Fibroblast of lung (primary cell): ENCODE data around the gene SLIT1. TPM values are rescaled to one million over a fixed set of nuclear protein-coding genes. Genes with fewer than 3 reads are reported as not detected.
A peak's percentile ranks its signal among the peaks of the same experiment; 100 is the strongest.

Experiments
- DNase-seq, 2 donors: peaks; one replicate each; pipeline versions ENCODE4 v3.0.0 to v3.0.0-alpha.2; 2010; ENCODE audit warnings: low read depth in 2 of 2
- H2AFZ ChIP-seq: 2 replicates; pipeline ENCODE4 v1.5.1; 2012; ENCODE audit warnings: low read length, control low read depth, inconsistent platforms
- H3K27ac ChIP-seq: 2 replicates; pipeline ENCODE4 v1.5.1; 2011; ENCODE audit warnings: low read length, control low read depth; ENCODE audit not compliant: insufficient read depth
- H3K27me3 ChIP-seq: 2 replicates; pipeline ENCODE4 v1.5.1; 2011; ENCODE audit warnings: mild to moderate bottlenecking, low read length; ENCODE audit not compliant: control insufficient read depth, insufficient read depth
- H3K36me3 ChIP-seq: 2 replicates; pipeline ENCODE4 v1.5.1; 2011; ENCODE audit warnings: low read length; ENCODE audit not compliant: control insufficient read depth, insufficient read depth
- H3K4me1 ChIP-seq: 2 replicates; pipeline ENCODE4 v1.5.1; 2011; ENCODE audit warnings: low read length; ENCODE audit not compliant: control insufficient read depth, insufficient read depth; ENCODE audit errors: extremely low read depth
- H3K4me2 ChIP-seq: 2 replicates; pipeline ENCODE4 v1.5.1; 2011; ENCODE audit warnings: low read length, control low read depth; ENCODE audit not compliant: insufficient read depth; ENCODE audit errors: extremely low read depth
- H3K4me3 ChIP-seq, 4 experiments: fragments of 200-600 bp in 1 of 4; sonication (generic) in 1 of 4; replicated peaks in 1 of 4; 2 replicates each; pipeline ENCODE4 v1.5.1; 2011 to 2016; ENCODE audit warnings: low read length in 4 of 4, low read depth in 3 of 4, mild to moderate bottlenecking in 3 of 4, control low read depth in 2 of 4, inconsistent platforms in 1 of 4, mixed read lengths in 1 of 4; ENCODE audit not compliant: insufficient read depth in 1 of 4; ENCODE audit errors: control extremely low read depth in 1 of 4
- H3K79me2 ChIP-seq: 2 replicates; pipeline ENCODE4 v1.5.1; 2012; ENCODE audit warnings: mild to moderate bottlenecking, low read length, inconsistent platforms; ENCODE audit not compliant: control insufficient read depth, insufficient read depth
- H3K9ac ChIP-seq: 2 replicates; pipeline ENCODE4 v1.5.1; 2011; ENCODE audit warnings: mild to moderate bottlenecking, low read length, control low read depth; ENCODE audit not compliant: insufficient read depth
- H3K9me3 ChIP-seq: 2 replicates; pipeline ENCODE4 v1.5.1; 2012; ENCODE audit warnings: low read depth, low read length; ENCODE audit not compliant: control insufficient read depth, insufficient read depth
- H4K20me1 ChIP-seq: 2 replicates; pipeline ENCODE4 v1.5.1; 2011; ENCODE audit warnings: low read length; ENCODE audit not compliant: control insufficient read depth, insufficient read depth; ENCODE audit errors: extremely low read depth
- CTCF ChIP-seq, 2 donors: IDR thresholded peaks in 1 of 2; conservative IDR thresholded peaks in 1 of 2; 1 replicate in 1 of 2; 2 replicates in 1 of 2; pipeline ENCODE4 v1.5.1; 2011 to 2012; ENCODE audit warnings: low read length in 2 of 2, control low read depth in 1 of 2, inconsistent platforms in 1 of 2, low read depth in 1 of 2, mild to moderate bottlenecking in 1 of 2
- EZH2 ChIP-seq: IDR thresholded peaks from 2 replicates; pipeline ENCODE4 v1.5.1; 2012; ENCODE audit warnings: low read length, control low read depth, mild to moderate bottlenecking; ENCODE audit errors: missing control alignments
- polyA plus RNA-seq, 2 donors: library from polyadenylated mRNA; depleted of rRNA in 1 of 2; stranded (reverse) in 1 of 2; unstranded in 1 of 2; fragments of >200 nt; gene quantifications; 2 replicates each; pipeline ENCODE4 v1.2.1, GENCODE V29; 2011 to 2012; ENCODE audit warnings: missing spikeins in 1 of 2
- total RNA-seq: library from RNA; depleted of rRNA; stranded (reverse); fragments of >200 nt; gene quantifications from 2 replicates; pipeline ENCODE4 v1.2.1, GENCODE V29; 2014

The SLIT1 gene
- total and polyA plus RNA-seq, 2 donors (not counting 1 experiment from before 2014, with no cell fraction given): 0.02 to 0.17 TPM

- H3K36me3 ChIP-seq: no peaks in the 10 kb centered on the region
- TF ChIP-seq EZH2: no peak
- TF ChIP-seq CTCF (conservative IDR thresholded peaks at IDR 0.05 in 1 of 2, IDR thresholded peaks at IDR 0.05 in 1 of 2; ENCODE audit: low read depth in 1 of 2, low read length in 2 of 2): no peak
- DNase-seq: no peak
- H3K27ac ChIP-seq: no peak overlapping the region
- no peak overlapping the region for H3K4me3 ChIP-seq
- no peaks in the 10 kb centered on the region for H4K20me1 ChIP-seq
- H3K79me2 ChIP-seq: no peaks in the 10 kb centered on the region
- H3K4me1 ChIP-seq: peaks cover 2% of the 10 kb centered on the region
- H3K9me3 ChIP-seq: no peaks in the 10 kb centered on the region
- H3K4me2 ChIP-seq: no peak overlapping the region
- no peak overlapping the region for H2AFZ ChIP-seq
- H3K9ac ChIP-seq: no peak overlapping the region
- H3K27me3 ChIP-seq: no peaks in the 10 kb centered on the region
Observed at GRCh38 chr10:97038688-97039087, 147.1 kb downstream of the SLIT1 start.

GRCh38 chr10:97037365-97038361, 148.1 kb downstream of the SLIT1 start:
- no peaks in the 10 kb centered on the region for H3K9me3 ChIP-seq
- no peaks in the 10 kb centered on the region for H3K27me3 ChIP-seq
- peak overlapping the region; percentile 67 for H3K4me2 ChIP-seq
- H3K4me3 ChIP-seq: peak overlapping the region; percentile 29 to 65 (median 47)
- H3K36me3 ChIP-seq: no peaks in the 10 kb centered on the region
- peak; percentile 64 to 80 for DNase-seq
- peaks cover 2% of the 10 kb centered on the region for H3K4me1 ChIP-seq
- no peak overlapping the region for H3K27ac ChIP-seq
- peak overlapping the region; percentile 95 for H2AFZ ChIP-seq
- H3K79me2 ChIP-seq: no peaks in the 10 kb centered on the region
- no peaks in the 10 kb centered on the region for H4K20me1 ChIP-seq
- no peak overlapping the region for H3K9ac ChIP-seq
- TF ChIP-seq EZH2 (no peak), CTCF (conservative IDR thresholded peaks at IDR 0.05 in 1 of 2, IDR thresholded peaks at IDR 0.05 in 1 of 2; ENCODE audit: low read depth in 1 of 2, low read length in 2 of 2) (peak; percentile 77 to 92)

GRCh38 chr10:97034958-97035769, 150.6 kb downstream of the SLIT1 start:
- Histone ChIP-seq H3K4me3 (no peak overlapping the region), H3K27me3 (no peaks in the 10 kb centered on the region), H3K36me3 (no peaks in the 10 kb centered on the region), H2AFZ (no peak overlapping the region), H3K79me2 (no peaks in the 10 kb centered on the region), H3K4me2 (no peak overlapping the region), H3K4me1 (peaks cover 2% of the 10 kb centered on the region), H4K20me1 (no peaks in the 10 kb centered on the region), H3K9ac (no peak overlapping the region), H3K9me3 (no peaks in the 10 kb centered on the region), H3K27ac (no peak overlapping the region)
- TF ChIP-seq EZH2 (no peak), CTCF (conservative IDR thresholded peaks at IDR 0.05 in 1 of 2, IDR thresholded peaks at IDR 0.05 in 1 of 2; ENCODE audit: low read depth in 1 of 2, low read length in 2 of 2) (no peak)
- DNase-seq: no peak
